GM12864 (cell line): Measurements from ENCODE around the gene RASAL2.
"Not testable (repeated sequence)": the region's sequence is repeated elsewhere in the genome, so short reads cannot be mapped to it uniquely, and the experiment has no call there.

ENCODE experiments used
- DNase-seq: peaks from one replicate; pipeline ENCODE4 v3.0.0-alpha.2; 2011; ENCODE audit warnings: low read depth
- H3K4me3 ChIP-seq: 2 replicates; pipeline ENCODE4 v1.5.1; 2011; ENCODE audit warnings: mild to moderate bottlenecking, low read depth, low read length, control low read depth
- TF ChIP-seq, protein P1 (sequence below): IDR thresholded peaks from 2 replicates; pipeline ENCODE4 v1.5.1; 2011; ENCODE audit warnings: low read depth, mild to moderate bottlenecking, moderate library complexity, low read length, control low read depth, inconsistent platforms; ENCODE audit errors: missing control alignments

The RASAL2 gene

DNA sequence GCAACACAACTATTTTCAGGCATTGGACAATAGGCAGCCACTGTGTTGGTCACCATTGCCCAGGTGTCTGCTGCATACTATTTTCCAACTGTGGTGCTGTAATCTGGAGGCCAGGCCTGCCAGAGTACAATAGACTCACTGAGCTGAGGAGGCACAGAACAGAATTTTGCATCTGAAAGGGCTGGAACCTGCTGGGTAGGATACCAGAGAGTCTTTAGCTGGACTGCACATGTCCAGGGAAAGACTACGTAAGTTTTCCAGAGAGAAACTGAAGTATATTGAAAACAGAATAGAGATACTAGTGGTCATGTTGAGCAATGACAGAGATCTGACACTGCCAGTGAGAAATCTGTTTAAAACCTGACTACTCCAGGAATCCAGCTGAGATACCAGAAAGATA is 200.8 kb downstream of the RASAL2 start:
- TF ChIP-seq, protein P1, sequence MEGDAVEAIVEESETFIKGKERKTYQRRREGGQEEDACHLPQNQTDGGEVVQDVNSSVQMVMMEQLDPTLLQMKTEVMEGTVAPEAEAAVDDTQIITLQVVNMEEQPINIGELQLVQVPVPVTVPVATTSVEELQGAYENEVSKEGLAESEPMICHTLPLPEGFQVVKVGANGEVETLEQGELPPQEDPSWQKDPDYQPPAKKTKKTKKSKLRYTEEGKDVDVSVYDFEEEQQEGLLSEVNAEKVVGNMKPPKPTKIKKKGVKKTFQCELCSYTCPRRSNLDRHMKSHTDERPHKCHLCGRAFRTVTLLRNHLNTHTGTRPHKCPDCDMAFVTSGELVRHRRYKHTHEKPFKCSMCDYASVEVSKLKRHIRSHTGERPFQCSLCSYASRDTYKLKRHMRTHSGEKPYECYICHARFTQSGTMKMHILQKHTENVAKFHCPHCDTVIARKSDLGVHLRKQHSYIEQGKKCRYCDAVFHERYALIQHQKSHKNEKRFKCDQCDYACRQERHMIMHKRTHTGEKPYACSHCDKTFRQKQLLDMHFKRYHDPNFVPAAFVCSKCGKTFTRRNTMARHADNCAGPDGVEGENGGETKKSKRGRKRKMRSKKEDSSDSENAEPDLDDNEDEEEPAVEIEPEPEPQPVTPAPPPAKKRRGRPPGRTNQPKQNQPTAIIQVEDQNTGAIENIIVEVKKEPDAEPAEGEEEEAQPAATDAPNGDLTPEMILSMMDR = no peak
- H3K4me3 ChIP-seq = no peak overlapping the region
- no peak for DNase-seq

DNA sequence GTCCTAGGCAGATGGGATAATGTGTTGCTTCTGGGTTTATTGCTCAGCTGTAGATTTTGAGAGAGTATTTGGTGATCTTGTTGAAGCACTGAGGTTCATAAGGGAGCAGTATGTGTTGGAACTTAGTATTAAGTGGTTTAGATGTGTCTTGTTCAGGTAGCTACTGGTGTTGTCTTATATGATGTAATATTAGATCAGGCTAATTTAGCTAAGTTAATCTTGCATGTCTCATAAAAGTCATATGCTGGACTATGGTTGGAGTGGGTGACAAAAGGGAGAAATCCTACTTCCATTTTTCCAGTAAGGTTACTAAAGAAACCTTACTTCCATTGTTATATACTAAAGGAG is 206.4 kb downstream of the RASAL2 start:
- H3K4me3 ChIP-seq = no peak overlapping the region
- no peak for DNase-seq
- TF ChIP-seq, protein P1 = no peak

DNA sequence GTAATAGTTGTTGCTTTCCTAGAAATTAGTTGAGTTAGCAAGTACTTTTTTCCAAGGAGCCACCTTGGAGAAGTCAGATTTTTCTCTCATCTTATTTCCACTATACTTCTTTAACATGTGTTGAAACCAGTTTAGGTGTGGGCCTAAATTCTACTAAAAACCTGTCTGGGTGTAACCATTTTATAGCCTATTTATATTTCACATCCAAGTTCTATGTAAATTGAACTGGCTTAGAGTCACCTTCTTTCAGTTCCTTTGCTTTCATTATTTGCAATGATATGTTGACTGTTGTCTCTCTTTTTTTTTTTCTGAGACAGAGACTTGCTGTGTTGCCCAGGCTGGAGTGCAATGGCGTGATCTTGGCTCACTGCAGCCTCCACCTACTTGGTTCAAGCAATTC is 207.2 kb downstream of the RASAL2 start:
- DNase-seq = no peak
- H3K4me3 ChIP-seq = no peak overlapping the region
- TF ChIP-seq, protein P1 = no peak

DNA sequence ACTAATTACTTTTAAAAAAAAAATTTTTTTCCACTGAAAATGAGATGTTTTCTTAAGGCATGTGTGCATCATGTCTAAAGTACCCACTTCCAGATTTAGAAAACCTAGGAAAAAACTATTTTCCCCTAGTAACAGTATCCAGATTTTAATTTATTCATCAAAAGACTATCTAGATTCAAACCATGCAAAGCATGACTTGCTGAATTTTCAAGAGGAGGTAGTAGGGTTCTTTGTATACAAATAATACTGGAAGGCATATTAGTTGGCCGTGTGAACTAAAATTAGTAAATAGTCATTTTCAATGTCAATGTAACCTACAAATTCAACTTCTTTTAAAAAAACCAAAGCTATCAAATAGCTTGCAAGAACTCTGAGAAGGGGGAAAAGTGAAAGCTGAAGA is 213.4 kb downstream of the RASAL2 start:
- H3K4me3 ChIP-seq = no peak overlapping the region
- no peak for DNase-seq
- TF ChIP-seq, protein P1 = no peak

DNA sequence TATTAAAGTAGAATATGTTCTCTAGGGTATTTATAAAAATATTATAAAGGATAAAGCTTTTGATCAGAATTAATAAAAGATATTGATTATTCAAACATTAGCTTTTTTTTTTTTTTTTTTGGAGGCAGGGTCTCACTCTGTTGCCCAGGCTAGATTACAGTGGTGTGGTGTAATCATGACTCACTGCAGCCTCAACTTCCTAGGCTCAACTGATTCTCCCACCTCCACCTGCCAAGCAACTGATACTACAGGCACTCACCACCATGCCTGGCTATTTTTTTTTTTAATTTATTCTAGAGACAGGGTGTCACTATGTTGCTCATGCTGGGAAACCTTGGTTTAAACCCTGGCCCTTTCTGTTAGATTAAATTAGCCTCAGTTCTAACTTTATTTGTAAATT is 214.5 kb downstream of the RASAL2 start:
- TF ChIP-seq, protein P1 = no peak
- DNase-seq = no peak
- H3K4me3 ChIP-seq = no peak overlapping the region

DNA sequence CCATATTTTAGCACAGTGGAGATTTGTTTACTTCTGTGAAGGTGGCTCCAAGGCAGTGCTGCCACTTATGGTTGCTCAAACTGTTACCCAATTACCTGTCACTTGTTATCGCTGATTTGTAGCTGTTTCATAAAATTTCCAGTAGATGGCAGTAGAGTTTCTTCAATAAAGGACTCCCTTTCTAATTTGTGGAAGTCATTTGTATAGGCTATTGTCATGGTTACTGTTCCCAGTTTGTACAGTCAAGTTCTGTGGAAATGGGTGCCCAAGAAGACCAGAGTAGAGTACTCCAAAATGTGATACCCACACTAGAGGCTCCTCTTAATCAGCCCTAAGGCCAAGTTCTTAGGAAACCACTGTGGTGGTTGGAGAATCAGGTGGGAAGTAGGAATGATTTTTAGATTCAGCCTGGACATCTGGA is 216.8 kb downstream of the RASAL2 start:
- no peak overlapping the region for H3K4me3 ChIP-seq
- TF ChIP-seq, protein P1 = peak; percentile 59
- DNase-seq = peak; percentile 13

DNA sequence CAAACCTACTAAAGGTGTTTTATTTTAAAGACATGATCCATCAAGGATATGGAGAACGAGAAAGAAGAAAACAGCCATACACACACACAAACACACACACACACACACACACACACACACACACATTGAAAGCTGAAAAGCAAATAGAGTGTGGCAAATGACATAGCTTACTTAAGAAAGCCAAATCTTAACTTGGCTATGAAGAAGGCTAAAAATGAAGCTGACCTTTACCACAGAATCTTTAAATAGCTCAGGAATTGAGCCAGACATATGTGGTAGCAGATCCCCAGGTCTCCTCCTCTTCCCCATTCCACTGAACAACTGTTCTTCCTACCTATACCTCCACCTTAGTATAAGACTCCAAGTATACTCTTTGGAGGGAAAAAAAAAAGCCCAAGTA is 217.3 kb downstream of the RASAL2 start:
- DNase-seq = no peak
- TF ChIP-seq, protein P1 = no peak
- no peak overlapping the region for H3K4me3 ChIP-seq

DNA sequence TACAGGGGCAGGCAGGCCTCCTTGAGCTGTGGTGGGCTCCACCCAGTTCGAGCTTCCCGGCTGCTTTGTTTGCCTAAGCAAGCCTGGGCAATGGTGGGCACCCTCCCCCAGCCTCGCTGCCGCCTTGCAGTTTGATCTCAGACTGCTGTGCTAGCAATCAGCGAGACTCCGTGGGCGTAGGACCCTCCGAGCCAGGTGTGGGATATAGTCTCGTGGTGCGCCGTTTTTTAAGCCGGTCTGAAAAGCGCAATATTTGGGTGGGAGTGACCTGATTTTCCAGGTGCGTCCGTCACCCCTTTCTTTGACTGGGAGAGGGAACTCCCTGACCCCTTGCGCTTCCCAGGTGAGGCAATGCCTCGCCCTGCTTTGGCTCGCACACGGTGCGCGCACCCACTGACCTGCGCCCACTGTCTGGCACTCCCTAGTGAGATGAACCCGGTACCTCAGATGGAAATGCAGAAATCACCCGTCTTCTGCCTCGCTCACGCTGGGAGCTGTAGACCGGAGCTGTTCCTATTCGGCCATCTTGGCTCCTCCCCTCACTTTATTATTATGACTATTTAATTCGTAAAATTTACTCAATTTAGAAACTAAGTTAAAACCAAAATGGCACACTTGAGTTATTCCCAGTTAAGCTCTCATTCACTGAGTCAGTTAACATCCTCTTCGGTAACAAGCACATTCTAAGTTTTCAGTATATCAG is 226.5 kb downstream of the RASAL2 start:
- not testable (repeated sequence) for H3K4me3 ChIP-seq, DNase-seq
